HK-2 (cell line): ENCODE results near the gene TMEM106C.

Experiments used
- DNase-seq: peaks from one replicate; pipeline ENCODE4 v3.0.0-alpha.2; 2018; ENCODE audit not compliant: unreplicated experiment

TMEM106C gene

GRCh38 chr12:47979686-47980085 is 16.3 kb downstream of the TMEM106C start:
- DNase-seq, result no peak

- no peak for DNase-seq
Measured at GRCh38 chr12:47980197-47980596, 16.8 kb downstream of the TMEM106C start.

- no peak for DNase-seq
Measured at GRCh38 chr12:47980779-47981495, 17.5 kb downstream of the TMEM106C start.

- no peak for DNase-seq
Measured at GRCh38 chr12:47981496-47982260, 18.3 kb downstream of the TMEM106C start.

GRCh38 chr12:47982311-47982710 is 18.9 kb downstream of the TMEM106C start:
- DNase-seq, result no peak

- no peak for DNase-seq
Measured at GRCh38 chr12:47982770-47983169, 19.4 kb downstream of the TMEM106C start.

GRCh38 chr12:47983541-47984115 is 20.2 kb downstream of the TMEM106C start:
- no peak for DNase-seq

GRCh38 chr12:47984331-47984801 is 21.0 kb downstream of the TMEM106C start:
- DNase-seq, result no peak

- DNase-seq, result no peak
Measured at GRCh38 chr12:47985596-47986290, 22.3 kb downstream of the TMEM106C start.

- no peak for DNase-seq
Measured at GRCh38 chr12:47986291-47986660, 22.9 kb downstream of the TMEM106C start.

GRCh38 chr12:47986832-47987231 is 23.4 kb downstream of the TMEM106C start:
- DNase-seq, result no peak

- DNase-seq, result no peak
Measured at GRCh38 chr12:47987411-47988072, 24.1 kb downstream of the TMEM106C start.

GRCh38 chr12:47988073-47989022 is 25.0 kb downstream of the TMEM106C start:
- no peak for DNase-seq

GRCh38 chr12:47989023-47989417 is 25.6 kb downstream of the TMEM106C start:
- DNase-seq, result no peak

GRCh38 chr12:47989666-47990065 is 26.3 kb downstream of the TMEM106C start:
- DNase-seq, result no peak

- DNase-seq, result no peak
Measured at GRCh38 chr12:47990351-47991105, 27.1 kb downstream of the TMEM106C start.

- no peak for DNase-seq
Measured at GRCh38 chr12:47991106-47992061, 28.0 kb downstream of the TMEM106C start.

GRCh38 chr12:47992776-47993175 is 29.4 kb downstream of the TMEM106C start:
- no peak for DNase-seq

GRCh38 chr12:47993491-47993890 is 30.1 kb downstream of the TMEM106C start:
- no peak for DNase-seq
